Measurements from ENCODE around the gene KCNE3.
"Not testable (repeated sequence)": the region's sequence is repeated elsewhere in the genome, so short reads cannot be mapped to it uniquely, and the experiment has no call there.

Gene KCNE3

DNA sequence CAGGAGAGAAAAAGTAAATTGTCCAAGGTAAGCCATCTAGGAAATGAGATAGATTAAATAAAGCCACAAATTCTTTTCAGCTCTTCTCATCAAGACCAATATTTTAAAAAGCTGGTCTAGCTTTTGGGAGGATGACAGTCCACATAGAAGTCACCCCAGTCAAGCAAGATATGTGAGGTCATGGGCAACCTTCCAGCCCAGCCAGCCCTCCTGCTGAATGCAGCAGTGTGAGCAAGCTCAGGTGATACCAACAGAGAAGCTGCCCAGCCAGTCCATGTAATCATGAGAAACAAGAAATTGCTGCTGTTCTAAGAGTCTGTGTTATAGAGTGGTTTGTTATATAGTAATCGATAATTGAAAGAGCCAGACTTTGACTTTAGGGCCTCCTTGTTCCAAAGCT lies 28.7 kb downstream of the KCNE3 start:
- no peak for DNase-seq

DNA sequence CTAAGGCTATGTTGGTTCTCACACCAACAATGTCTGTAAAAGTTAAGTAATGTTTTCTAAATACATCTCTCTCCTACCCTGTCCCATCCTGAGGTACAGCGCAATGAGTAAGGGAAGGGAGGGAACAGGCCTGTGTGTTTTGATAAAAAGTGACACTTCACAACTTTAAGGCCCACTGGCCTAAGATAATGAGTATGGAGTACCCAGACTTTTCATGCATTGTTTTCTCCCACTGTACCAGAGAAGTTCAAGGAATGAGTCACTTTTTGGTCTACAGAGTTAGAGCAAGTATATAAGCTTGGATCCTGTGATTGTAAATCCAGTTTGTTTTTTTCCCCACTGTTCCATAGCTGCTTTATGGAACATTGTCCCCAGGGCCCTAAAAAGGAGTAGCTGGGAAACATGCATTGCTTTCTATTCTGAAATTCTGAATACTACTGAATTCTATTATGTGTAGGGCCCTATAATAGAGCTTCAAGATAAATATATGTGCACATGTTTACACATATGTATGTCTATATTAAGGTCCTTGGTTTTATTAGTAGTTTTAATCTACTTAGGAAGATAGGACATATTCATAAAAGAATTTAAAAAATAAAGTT lies 29.8 kb downstream of the KCNE3 start:
- no peak for DNase-seq

DNA sequence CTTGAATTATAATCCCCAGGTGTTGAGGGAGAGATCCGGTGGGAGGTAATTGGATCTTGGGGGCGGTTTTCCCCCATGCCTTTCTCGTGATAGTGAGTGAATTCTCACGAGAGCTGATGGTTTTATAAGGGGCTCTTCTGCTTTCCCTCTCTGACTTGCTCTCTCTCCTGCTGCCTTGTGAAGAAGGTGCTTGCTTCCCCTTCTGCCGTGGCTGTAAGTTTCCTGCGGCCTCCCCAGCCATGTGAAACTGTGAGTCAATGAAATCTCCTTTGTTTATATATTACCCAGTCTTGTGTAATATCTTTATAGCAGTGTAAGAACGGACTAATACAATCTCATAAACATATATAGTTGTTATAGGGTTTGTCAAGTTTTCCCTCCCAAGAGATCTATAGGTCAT lies 32.8 kb downstream of the KCNE3 start:
- DNase-seq, result no peak

DNA sequence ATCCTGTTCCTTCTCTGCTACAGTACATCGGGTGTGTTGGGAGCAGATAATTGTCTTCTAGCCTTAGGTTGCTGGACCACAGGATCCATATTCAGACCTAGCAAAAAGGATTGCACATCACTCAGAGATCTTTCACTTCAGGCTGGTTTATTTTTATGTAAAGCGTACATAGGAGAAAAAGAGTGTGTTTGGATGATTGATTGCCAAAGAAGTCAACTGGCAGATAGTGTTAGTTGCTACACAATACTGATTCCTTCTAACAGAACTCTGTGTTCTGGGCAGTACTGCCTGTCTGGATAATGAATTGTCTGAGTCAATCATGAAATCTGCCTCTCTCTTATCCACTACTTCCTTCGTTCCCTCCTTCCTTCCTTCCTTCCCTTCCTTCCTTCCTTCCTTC lies 38.1 kb downstream of the KCNE3 start:
- no peak for DNase-seq

DNA sequence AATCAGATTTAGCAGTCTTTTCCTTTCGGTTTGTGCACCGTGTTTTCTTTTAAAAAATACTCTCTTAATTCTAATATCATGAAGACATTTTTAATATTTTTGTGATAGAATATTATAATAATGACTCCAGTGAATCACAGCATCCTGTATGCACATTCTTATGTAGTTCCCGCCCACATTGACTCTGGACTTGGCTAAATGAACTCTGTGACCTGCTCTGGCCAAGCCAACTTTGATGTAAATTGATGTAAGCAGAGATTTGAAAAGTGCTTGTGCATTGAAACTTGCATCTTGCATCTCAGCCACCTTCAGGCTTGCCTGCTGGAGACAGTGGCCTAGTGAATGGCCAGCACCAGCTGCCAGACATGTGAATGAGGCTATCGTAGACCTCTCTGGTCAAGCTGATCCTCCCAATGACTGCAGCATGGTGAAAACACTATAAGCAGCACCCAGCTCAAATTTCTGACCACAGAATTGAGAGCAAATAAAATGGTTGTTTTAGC lies 39.9 kb downstream of the KCNE3 start:
- no peak for DNase-seq

DNA sequence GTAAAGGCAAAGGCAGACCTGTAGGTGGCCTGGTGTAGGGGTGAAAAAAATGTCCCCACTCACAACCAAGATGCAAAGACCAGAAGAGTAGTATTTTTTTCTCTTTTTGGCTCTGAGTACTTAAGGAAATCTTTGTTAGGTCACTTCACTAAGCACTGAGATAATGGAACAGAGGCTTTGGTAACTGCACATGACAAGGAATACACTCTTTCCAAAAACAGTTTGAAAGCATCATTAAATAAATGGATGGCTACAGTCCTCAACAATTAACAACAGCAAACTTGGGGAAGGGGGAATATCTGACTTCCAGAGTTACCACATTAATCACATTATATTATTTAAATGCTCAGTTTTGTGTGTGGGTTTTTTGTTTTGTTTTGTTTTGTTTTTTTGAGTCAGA lies 42.2 kb downstream of the KCNE3 start:
- no peak for DNase-seq

DNA sequence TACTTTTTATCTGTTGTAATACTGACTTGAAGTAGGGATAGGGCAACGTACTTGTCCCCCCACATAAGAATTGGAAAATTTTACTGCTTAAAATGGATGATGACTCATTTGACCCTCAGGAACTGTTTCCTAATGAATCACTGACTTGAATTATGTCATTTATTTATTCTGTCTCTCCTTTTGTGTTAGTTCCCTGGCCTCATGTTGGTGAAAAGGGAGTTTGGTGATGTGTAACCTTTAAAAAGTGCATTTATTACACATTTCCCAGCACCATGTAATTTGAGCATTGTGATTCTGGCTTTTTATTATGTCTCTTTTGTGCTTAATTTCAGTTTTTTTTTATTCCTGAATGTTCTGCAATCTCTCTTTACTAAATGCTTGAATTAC lies 48.8 kb downstream of the KCNE3 start:
- DNase-seq, result no peak

DNA sequence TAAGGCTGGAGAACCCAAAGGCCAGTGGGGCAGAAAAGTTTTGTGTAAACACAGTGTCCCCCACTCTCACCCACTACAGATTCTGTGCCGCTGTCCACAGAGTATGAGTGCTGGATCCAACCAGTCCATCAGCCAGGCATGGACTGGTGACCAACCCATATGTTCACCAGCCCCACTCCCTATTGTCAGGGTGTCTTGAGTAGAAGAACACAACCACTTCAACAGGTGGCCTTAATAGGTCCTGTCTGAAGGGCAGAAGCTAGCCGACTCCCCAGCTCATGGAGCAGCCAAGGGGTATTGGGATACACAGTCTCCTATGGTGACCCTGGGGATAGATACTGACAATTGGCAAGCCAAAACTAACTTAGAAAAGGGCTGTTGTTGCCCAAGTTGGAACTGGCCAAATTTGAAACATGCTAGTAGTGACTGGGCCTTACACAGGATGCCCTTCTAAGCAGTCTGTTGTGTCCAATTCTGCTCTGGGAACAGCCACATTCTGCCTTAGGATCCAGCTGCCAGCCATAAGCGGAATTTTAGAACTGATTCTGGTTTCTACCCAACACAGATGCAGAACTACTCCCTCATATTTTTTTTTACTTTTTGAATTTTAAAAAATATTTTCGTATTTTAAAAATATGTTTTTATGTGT lies 49.4 kb downstream of the KCNE3 start:
- DNase-seq, result no peak

DNA sequence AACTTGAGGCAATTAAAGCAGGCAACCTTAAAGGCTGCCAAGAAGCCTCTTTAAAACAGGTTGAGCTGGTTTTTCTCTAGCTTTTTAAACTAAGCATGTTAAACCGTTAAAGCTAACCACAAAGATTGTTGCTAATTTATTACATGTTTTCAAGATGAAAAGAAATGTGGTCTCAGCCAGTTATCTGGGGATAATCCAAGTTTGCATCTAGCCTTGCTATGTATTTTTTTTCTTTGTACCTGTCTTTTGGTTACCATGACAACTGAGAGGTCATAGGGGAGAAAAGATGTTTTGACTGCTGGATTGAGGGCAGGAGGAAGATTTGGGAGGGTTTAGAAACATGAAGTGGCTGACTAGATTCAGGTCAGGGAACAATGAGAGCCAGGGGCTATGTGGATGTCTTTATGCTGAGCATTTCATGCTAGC lies 50.0 kb downstream of the KCNE3 start:
- DNase-seq, result no peak

DNA sequence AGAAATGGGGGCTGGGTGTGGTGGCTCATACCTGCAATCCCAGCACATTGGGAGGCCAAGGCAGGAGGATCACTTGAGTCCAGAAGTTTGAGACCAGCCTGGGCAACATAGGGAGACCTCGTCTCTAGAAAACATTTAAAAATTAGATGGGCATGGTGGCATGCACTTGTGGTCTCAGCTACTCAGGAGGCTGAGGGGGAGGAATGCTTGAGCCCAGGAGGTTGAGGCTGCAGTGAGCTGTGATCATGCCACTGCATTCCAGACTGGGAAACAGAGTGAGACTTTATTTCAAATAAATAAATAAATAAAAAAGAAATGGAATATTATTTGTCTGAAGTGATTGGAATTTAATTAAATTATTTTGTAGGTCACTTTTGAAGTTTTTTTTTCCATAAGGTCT lies 50.4 kb downstream of the KCNE3 start:
- not testable (repeated sequence) for DNase-seq

DNA sequence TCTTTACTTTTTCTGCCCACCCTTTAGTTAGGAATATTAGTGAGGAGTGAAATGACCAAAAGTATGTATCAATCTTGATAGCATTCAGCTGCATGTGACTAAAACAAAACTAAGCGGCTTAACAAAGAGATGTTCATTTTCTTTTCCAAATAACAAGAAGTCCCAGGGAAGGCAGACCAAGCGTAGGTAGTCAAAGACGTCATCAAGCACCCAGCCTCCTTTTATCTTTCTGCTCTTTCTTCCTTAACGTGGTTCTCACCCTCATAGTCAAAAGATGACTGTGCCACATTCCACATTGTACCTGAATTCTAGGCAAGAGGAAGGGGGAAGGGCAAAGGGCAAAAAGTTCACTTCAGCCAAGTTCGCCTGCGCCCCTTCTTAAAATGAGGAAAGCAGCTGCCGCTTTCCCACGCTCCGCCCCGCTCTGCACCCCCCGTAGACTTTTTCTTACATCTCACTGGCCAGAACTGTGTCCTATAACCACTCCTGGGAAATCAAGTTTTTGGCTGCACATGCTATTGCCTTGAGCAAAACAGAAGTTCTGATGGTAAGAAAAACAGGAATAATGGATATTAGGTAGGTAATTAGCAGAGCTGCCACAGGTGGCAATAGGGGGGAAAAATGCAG lies 54.5 kb downstream of the KCNE3 start:
- no peak for DNase-seq

DNA sequence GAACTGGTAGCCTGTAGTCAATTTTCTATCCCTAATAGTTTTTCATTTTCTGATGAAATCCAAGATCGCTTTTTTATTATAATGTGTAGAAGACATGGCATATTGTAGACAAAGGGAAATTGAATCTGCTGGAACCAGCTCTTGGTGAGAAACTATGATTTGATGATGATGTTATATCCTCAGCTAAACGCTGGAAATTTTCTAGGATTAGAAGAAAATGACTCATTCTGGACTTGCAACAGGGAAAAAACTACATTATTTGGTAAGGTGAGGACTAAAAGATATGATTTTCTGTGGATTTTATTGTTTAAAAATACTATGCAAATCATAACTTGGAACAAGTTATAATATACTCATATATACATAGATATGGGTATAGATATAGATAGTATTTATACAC lies 55.0 kb downstream of the KCNE3 start:
- DNase-seq, result no peak

DNA sequence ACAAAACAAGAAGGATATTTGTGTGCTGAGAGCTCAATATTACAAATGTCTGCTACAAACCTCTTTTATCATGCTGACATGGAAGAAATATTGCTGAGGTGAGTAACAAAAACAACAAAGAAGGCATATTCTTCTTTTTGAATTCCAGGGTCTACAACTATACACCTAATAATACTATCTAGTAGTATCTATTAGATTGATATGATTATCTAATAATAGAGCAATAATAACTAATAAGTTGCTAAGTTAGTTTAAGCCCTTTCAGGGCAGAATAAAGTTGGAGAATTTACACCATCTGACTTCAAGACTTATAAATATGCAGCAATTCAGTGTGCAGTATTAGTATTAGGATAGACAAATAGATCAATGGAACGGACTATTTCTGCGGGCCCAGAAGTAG lies 57.7 kb downstream of the KCNE3 start:
- DNase-seq, result no peak

All from NCI-H446 (cell line).